ENCODE results near the gene REEP1.

DNA sequence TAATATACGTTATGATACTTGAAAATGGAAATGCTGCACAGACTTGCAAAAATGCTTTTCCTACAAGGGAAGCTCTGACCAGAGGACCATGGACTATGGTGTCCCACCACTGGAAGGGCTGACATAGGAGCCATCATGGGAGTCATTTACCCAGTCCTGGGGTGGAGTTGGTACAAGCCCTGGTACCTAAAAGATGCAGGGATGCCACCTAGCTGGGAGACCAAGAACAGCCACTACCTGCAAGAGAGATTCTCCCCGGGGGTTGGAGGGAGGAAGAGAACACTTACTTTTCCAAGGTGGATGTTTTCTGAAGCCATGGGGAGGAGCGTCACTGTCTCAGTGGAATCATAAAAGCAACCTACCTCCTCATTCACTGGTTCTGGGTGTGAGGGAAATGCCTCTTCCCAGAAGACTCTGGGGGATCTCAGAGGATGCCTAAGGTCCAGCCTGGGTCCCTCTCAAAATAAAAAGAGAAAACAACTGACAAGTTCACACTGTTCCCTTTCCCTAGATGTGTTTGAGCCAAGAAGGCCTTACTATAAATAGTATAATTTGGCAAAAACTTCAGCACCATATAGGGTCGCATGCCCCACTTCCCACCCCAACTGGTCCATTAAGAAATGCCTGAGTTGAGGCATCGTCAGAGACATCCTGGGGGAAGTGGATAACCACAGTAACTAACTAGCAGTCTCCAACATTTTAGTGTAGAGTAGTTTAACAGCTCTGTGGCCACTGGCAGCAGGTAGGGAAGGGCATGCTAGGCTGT is 39.9 kb downstream of the REEP1 start:
- TF ChIP-seq YY1 (IDR thresholded peaks at IDR 0.05; ENCODE audit: insufficient read depth, insufficient read length) (no peak), ZNF274 (IDR thresholded peaks at IDR 0.05; ENCODE audit: low read depth, low read length) (no peak)
